BLaER1 treated with 17β-estradiol and CSF1 and Interleukin-3, amounts not matched to agents 10 nM and 100 nM (cell line): ENCODE measurements around the gene C17orf75.

Source experiments
- H3K27ac ChIP-seq, 11 experiments: shearing (Covaris generic); formaldehyde crosslinking; 2 replicates each; pipeline ENCODE4 v1.8.1; 2022
- H3K27me3 ChIP-seq, 11 experiments: shearing (Covaris generic); formaldehyde crosslinking; 2 replicates each; pipeline ENCODE4 v1.8.1; 2022
- H3K36me3 ChIP-seq, 11 experiments: shearing (Covaris generic); formaldehyde crosslinking; 2 replicates each; pipeline ENCODE4 v1.8.1; 2022
- H3K4me1 ChIP-seq, 10 experiments: shearing (Covaris generic); formaldehyde crosslinking; 2 replicates each; pipeline ENCODE4 v1.8.1; 2022
- H3K4me2 ChIP-seq, 11 experiments: shearing (Covaris generic); formaldehyde crosslinking; 2 replicates each; pipeline ENCODE4 v1.8.1; 2022
- H3K4me3 ChIP-seq, 10 experiments: shearing (Covaris generic); formaldehyde crosslinking; 2 replicates each; pipeline ENCODE4 v1.8.1; 2022
- H3K9ac ChIP-seq, 11 experiments: shearing (Covaris generic); formaldehyde crosslinking; 2 replicates each; pipeline ENCODE4 v1.8.1; 2022
- H3K9me3 ChIP-seq, 11 experiments: shearing (Covaris generic); formaldehyde crosslinking; replicated peaks in 1 of 11; 2 replicates each; pipeline ENCODE4 v1.8.1; 2022
- H4K20me1 ChIP-seq, 11 experiments: shearing (Covaris generic); formaldehyde crosslinking; 2 replicates each; pipeline ENCODE4 v1.8.1; 2022
- Cebpa-rat ChIP-seq, 11 experiments: shearing (Covaris generic); IDR thresholded peaks; 2 replicates each; pipeline ENCODE4 v1.8.1; 2022

Gene C17orf75

GRCh38 chr17:32292094-32292493, 49.9 kb downstream of the C17orf75 start:
- peaks cover 28 to 67% (median 55%) of the 10 kb centered on the region in 10 experiments for H3K4me1 ChIP-seq
- peak overlapping the region in 8 of 11 experiments; percentile 39 to 76 (median 60); a peak in 12 of 22 replicates for H3K4me2 ChIP-seq

GRCh38 chr17:32289471-32290070, 52.4 kb downstream of the C17orf75 start:
- peaks cover 0 to 2% (median 0%) of the 10 kb centered on the region in 11 experiments; a peak in 1 of 22 replicates for H4K20me1 ChIP-seq
- no peaks in the 10 kb centered on the region for H3K36me3 ChIP-seq
- peak overlapping the region in 3 of 11 experiments; percentile 7 to 47 (median 47); a peak in 2 of 22 replicates for H3K27ac ChIP-seq
- peaks cover 43 to 92% (median 81%) of the 10 kb centered on the region in 10 experiments for H3K4me1 ChIP-seq
- H3K4me3 ChIP-seq = no peak overlapping the region
- peaks cover 0 to 6% (median 0%) of the 10 kb centered on the region in 11 experiments; a peak in 3 of 22 replicates for H3K27me3 ChIP-seq
- H3K4me2 ChIP-seq = peak overlapping the region; percentile 64 to 92 (median 86)
- H3K9me3 ChIP-seq = no peaks in the 10 kb centered on the region
- no peak overlapping the region for H3K9ac ChIP-seq
- TF ChIP-seq Cebpa-rat (IDR thresholded peaks at IDR 0.05) = no peak

More at GRCh38 chr17:32292094-32292493, 49.9 kb downstream of the C17orf75 start:
- no peak overlapping the region for H3K27ac ChIP-seq
- no peaks in the 10 kb centered on the region for H3K9me3 ChIP-seq
- H3K27me3 ChIP-seq = no peaks in the 10 kb centered on the region
- no peak overlapping the region for H3K4me3 ChIP-seq
- TF ChIP-seq Cebpa-rat (IDR thresholded peaks at IDR 0.05) = no peak
- no peak overlapping the region for H3K9ac ChIP-seq
- no peaks in the 10 kb centered on the region for H3K36me3 ChIP-seq
- H4K20me1 ChIP-seq = no peaks in the 10 kb centered on the region; a peak in 1 of 22 replicates

- Histone ChIP-seq H3K4me3 (0 out of 20 replicates have a peak overlapping the region, but pooled peaks of 1 of the 10 experiments have one; percentile 17), H3K9me3 (no peaks in the 10 kb centered on the region), H3K27me3 (peaks cover 0 to 16% (median 0%) of the 10 kb centered on the region in 11 experiments; a peak in 4 of 22 replicates), H3K4me1 (peaks cover 53 to 96% (median 90%) of the 10 kb centered on the region in 10 experiments), H3K4me2 (peak overlapping the region; percentile 64 to 92 (median 86)), H3K36me3 (no peaks in the 10 kb centered on the region), H4K20me1 (peaks cover 0 to 6% (median 0%) of the 10 kb centered on the region in 11 experiments; a peak in 1 of 22 replicates), H3K9ac (peak overlapping the region in 4 of 11 experiments; percentile 11 to 37 (median 25); a peak in 3 of 22 replicates), H3K27ac (peak overlapping the region in 7 of 11 experiments; percentile 7 to 64 (median 47); a peak in 13 of 22 replicates)
- no peak for TF ChIP-seq Cebpa-rat (IDR thresholded peaks at IDR 0.05)
Observed at GRCh38 chr17:32288615-32289014, 53.4 kb downstream of the C17orf75 start.

- no peaks in the 10 kb centered on the region for H3K9me3 ChIP-seq
- peaks cover 53 to 96% (median 88%) of the 10 kb centered on the region in 10 experiments for H3K4me1 ChIP-seq
- H4K20me1 ChIP-seq = peaks cover 0 to 6% (median 0%) of the 10 kb centered on the region in 11 experiments; a peak in 1 of 22 replicates
- peak overlapping the region; percentile 64 to 92 (median 86) for H3K4me2 ChIP-seq
- no peak for TF ChIP-seq Cebpa-rat (IDR thresholded peaks at IDR 0.05)
- peaks cover 0 to 16% (median 0%) of the 10 kb centered on the region in 11 experiments; a peak in 4 of 22 replicates for H3K27me3 ChIP-seq
- no peaks in the 10 kb centered on the region for H3K36me3 ChIP-seq
- no peak overlapping the region for H3K4me3 ChIP-seq
- 0 out of 22 replicates have a peak overlapping the region, but pooled peaks of 3 of the 11 experiments have one; percentile 11 to 27 (median 23) for H3K9ac ChIP-seq
- H3K27ac ChIP-seq = peak overlapping the region in 6 of 11 experiments; percentile 7 to 64 (median 43); a peak in 12 of 22 replicates
Observed at GRCh38 chr17:32287804-32288511, 54.0 kb downstream of the C17orf75 start.

GRCh38 chr17:32286518-32286900, 55.5 kb downstream of the C17orf75 start:
- Histone ChIP-seq H3K27me3 (peaks cover 0 to 16% (median 0%) of the 10 kb centered on the region in 11 experiments; a peak in 4 of 22 replicates), H3K9me3 (no peaks in the 10 kb centered on the region), H3K4me3 (no peak overlapping the region), H3K27ac (peak overlapping the region in 6 of 11 experiments; percentile 0 to 68 (median 37); a peak in 7 of 22 replicates), H3K9ac (peak overlapping the region in 3 of 11 experiments; percentile 8 to 51 (median 11); a peak in 2 of 22 replicates), H3K4me1 (peaks cover 48 to 82% (median 77%) of the 10 kb centered on the region in 10 experiments), H3K4me2 (peak overlapping the region in 10 of 11 experiments; percentile 28 to 89 (median 86); a peak in 20 of 22 replicates), H3K36me3 (no peaks in the 10 kb centered on the region), H4K20me1 (peaks cover 0 to 6% (median 0%) of the 10 kb centered on the region in 11 experiments; a peak in 1 of 22 replicates)
- no peak for TF ChIP-seq Cebpa-rat (IDR thresholded peaks at IDR 0.05)

- Histone ChIP-seq H3K4me2 (peak overlapping the region; percentile 27 to 89 (median 85); a peak in 21 of 22 replicates), H3K4me3 (no peak overlapping the region), H3K4me1 (peaks cover 48 to 81% (median 77%) of the 10 kb centered on the region in 10 experiments), H3K27me3 (peaks cover 0 to 16% (median 0%) of the 10 kb centered on the region in 11 experiments; a peak in 4 of 22 replicates), H3K9ac (peak overlapping the region in 4 of 11 experiments; percentile 8 to 51 (median 14); a peak in 4 of 22 replicates), H3K36me3 (no peaks in the 10 kb centered on the region), H3K27ac (peak overlapping the region in 6 of 11 experiments; percentile 0 to 68 (median 37); a peak in 9 of 22 replicates), H4K20me1 (peaks cover 0 to 6% (median 0%) of the 10 kb centered on the region in 11 experiments; a peak in 1 of 22 replicates), H3K9me3 (no peaks in the 10 kb centered on the region)
- TF ChIP-seq Cebpa-rat (IDR thresholded peaks at IDR 0.05) = no peak
Observed at GRCh38 chr17:32285746-32286517, 56.0 kb downstream of the C17orf75 start.

- Histone ChIP-seq H3K4me1 (peaks cover 48 to 74% (median 71%) of the 10 kb centered on the region in 10 experiments), H3K27ac (peak overlapping the region in 1 of 11 experiments; percentile 68; a peak in 1 of 22 replicates), H3K9me3 (no peaks in the 10 kb centered on the region), H4K20me1 (peaks cover 0 to 6% (median 0%) of the 10 kb centered on the region in 11 experiments; a peak in 1 of 22 replicates), H3K27me3 (peaks cover 0 to 16% (median 0%) of the 10 kb centered on the region in 11 experiments; a peak in 4 of 22 replicates), H3K4me2 (peak overlapping the region in 10 of 11 experiments; percentile 28 to 89 (median 86); a peak in 20 of 22 replicates), H3K9ac (peak overlapping the region in 2 of 11 experiments; percentile 11 to 18; a peak in 1 of 22 replicates), H3K4me3 (no peak overlapping the region), H3K36me3 (no peaks in the 10 kb centered on the region)
- TF ChIP-seq Cebpa-rat (IDR thresholded peaks at IDR 0.05) = no peak
Observed at GRCh38 chr17:32285306-32285705, 56.7 kb downstream of the C17orf75 start.
